HG02973 (cell line): ENCODE measurements around the gene PCDHA13.
"Not testable (repeated sequence)": the region's sequence is repeated elsewhere in the genome, so short reads cannot be mapped to it uniquely, and the experiment has no call there.

ENCODE experiments used
- ATAC-seq: cut with Tn5 transposase; IDR thresholded peaks from one replicate; pipeline ENCODE4 v1.9.1; 2021; ENCODE audit warnings: moderate library complexity; ENCODE audit not compliant: unreplicated experiment

PCDHA13 gene

GRCh38 chr5:140869555-140869886, 12.4 kb upstream of the PCDHA13 start:
- no peak for ATAC-seq

DNA sequence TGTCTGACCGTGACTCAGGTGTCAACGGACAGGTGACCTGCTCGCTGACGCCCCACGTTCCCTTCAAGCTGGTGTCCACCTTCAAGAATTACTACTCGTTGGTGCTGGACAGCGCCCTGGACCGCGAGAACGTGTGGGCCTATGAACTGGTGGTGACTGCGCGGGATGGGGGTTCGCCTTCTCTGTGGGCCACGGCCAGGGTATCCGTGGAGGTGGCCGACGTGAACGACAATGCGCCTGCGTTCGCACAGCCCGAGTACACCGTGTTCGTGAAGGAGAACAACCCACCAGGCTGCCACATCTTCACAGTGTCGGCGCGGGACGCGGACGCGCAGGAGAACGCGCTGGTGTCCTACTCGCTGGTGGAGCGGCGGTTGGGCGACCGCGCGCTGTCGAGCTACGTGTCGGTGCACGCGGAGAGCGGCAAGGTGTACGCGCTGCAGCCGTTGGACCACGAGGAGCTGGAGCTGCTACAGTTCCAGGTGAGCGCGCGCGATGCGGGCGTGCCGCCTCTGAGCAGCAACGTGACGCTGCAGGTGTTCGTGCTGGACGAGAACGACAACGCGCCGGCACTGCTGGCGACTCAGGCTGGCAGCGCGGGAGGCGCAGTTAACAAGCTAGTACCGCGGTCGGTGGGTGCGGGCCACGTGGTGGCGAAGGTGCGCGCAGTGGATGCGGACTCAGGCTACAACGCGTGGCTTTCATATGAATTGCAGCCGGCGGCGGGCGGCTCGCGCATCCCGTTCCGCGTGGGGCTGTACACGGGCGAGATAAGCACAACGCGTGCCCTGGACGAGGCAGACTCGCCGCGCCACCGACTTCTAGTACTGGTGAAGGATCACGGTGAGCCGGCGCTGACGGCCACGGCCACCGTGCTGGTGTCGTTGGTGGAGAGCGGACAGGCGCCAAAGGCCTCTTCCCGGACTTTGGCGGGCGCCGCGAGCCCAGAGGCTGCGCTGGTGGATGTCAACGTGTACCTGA, 11.4 kb upstream of the PCDHA13 start:
- ATAC-seq = no peak

DNA sequence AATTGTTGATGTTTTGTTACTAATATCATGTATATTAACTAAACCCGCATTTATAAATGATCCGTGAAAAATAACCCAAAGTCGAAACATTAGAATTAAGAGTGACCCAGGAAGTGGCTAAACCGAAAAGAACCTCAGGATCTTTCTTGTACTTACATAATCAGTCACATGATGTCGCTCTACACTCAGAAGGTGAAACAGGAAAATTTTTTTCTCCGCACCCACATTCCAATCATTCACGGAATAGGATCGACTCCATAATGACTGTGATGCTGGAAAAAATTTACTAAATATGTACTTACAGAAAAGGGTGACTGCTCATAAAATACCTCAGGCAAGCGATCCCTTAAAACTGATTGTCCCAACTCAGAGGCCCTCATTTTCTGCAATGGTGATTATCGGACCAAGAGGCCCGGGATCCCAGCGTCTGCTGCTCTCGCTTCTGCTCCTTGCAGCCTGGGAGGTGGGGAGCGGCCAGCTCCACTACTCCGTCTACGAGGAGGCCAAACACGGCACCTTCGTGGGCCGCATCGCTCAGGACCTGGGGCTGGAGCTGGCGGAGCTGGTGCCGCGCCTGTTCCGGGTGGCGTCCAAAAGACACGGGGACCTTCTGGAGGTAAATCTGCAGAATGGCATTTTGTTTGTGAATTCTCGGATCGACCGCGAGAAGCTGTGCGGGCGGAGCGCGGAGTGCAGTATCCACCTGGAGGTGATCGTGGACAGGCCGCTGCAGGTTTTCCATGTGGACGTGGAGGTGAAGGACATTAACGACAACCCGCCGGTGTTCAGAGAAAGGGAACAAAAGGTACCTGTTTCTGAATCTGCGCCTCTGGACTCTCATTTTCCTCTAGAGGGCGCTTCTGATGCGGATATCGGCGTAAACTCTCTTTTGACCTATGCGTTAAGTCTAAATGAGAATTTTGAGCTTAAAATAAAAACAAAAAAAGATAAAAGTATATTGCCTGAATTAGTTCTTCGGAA, 6.5 kb upstream of the PCDHA13 start, which contains the start of gene PCDHA12:
Gene PCDHA12, plus strand, starts transcription at position 224 of the 981 bp plus-strand sequence. Its CDS starts 165 bp downstream, at position 389.
- no peak for ATAC-seq

- ATAC-seq = not testable (repeated sequence)
Observed at GRCh38 chr5:140876541-140877261, 5.2 kb upstream of the PCDHA13 start.

DNA sequence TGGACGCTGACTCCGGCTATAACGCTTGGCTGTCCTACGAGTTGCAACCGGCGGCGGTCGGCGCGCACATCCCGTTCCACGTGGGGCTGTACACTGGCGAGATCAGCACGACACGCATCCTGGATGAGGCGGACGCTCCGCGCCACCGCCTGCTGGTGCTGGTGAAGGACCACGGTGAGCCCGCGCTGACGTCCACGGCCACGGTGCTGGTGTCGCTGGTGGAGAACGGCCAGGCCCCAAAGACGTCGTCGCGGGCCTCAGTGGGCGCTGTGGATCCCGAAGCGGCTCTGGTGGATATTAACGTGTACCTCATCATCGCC, 4.7 kb upstream of the PCDHA13 start:
- no peak for ATAC-seq

GRCh38 chr5:140882591-140882899, 621 bp downstream of the PCDHA13 start:
- ATAC-seq = no peak

DNA sequence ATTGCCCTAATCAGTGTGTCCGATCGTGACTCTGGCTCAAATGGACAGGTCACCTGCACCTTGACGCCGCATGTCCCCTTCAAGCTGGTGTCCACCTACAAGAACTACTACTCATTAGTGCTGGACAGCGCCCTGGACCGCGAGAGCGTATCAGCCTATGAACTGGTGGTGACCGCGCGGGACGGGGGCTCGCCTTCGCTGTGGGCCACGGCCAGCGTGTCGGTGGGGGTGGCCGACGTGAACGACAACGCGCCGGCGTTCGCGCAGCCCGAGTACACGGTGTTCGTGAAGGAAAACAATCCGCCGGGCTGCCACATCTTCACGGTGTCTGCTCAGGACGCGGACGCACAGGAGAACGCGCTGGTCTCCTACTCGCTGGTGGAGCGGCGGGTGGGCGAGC, 1.4 kb downstream of the PCDHA13 start:
- ATAC-seq = no peak

DNA sequence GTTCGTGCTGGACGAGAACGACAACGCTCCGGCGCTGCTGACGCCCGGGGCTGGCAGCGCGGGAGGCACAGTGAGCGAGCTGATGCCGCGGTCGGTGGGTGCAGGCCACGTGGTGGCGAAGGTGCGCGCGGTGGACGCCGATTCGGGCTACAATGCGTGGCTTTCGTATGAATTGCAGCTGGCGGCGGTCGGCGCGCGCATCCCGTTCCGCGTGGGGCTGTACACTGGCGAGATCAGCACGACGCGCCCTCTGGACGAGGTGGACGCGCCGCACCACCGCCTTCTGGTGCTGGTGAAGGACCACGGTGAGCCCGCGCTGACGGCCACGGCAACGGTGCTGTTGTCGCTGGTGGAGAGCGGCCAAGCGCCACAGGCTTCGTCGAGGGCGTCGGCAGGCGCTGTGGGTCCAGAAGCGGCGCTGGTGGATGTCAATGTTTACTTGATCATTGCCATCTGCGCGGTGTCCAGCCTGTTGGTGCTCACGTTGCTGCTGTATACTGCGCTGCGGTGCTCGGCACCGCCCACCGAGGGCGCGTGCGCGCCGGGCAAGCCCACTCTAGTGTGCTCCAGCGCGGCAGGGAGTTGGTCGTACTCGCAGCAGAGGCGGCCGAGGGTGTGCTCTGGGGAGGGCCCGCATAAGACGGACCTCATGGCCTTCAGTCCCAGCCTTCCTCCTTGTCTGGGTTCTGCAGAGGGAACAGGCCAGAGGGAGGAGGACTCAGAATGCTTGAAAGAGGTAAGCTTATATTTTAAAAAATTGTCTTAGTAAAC, 2.2 kb downstream of the PCDHA13 start:
- ATAC-seq = no peak

- ATAC-seq = no peak
Observed at GRCh38 chr5:140916325-140916724, 34.4 kb downstream of the PCDHA13 start.

GRCh38 chr5:140923601-140924000, 41.7 kb downstream of the PCDHA13 start:
- ATAC-seq = no peak

DNA sequence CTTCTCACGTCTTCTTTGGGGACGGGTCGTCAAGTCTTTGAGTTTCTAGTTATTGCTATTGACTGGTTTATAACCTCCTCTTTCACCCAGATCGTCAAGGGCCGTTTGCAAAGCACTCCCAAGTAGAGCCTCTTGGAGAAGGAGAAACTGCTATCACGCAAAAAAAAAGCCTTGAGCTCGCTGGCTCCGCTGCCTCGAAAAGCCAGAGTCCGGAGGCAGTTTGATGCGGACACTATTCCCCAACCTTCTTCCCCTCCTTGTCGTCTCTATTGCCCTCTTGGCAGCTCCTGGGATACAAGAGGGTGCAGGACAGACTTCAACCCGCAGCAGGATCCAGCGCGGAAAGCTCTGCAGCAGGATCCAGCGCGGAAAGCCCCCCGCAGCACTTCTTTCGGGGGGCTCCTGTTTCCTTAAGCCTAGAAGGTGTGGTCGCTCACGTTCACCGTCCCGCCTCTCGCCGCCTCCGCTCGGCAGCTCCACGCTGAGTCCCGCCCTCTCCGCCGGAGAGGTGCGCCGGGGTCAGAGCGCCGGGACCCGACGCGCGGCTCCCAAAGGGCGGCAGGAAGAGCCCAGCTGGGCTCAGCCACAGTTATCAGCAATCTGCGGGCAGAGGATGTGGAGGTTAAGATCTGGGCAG, 44.0 kb downstream of the PCDHA13 start, which contains the start of gene PCDHAC1:
Gene PCDHAC1, plus strand, starts transcription at position 494 of the 637 bp plus-strand sequence. CDS start 594 bp downstream, outside the sequence.
- ATAC-seq = no peak

DNA sequence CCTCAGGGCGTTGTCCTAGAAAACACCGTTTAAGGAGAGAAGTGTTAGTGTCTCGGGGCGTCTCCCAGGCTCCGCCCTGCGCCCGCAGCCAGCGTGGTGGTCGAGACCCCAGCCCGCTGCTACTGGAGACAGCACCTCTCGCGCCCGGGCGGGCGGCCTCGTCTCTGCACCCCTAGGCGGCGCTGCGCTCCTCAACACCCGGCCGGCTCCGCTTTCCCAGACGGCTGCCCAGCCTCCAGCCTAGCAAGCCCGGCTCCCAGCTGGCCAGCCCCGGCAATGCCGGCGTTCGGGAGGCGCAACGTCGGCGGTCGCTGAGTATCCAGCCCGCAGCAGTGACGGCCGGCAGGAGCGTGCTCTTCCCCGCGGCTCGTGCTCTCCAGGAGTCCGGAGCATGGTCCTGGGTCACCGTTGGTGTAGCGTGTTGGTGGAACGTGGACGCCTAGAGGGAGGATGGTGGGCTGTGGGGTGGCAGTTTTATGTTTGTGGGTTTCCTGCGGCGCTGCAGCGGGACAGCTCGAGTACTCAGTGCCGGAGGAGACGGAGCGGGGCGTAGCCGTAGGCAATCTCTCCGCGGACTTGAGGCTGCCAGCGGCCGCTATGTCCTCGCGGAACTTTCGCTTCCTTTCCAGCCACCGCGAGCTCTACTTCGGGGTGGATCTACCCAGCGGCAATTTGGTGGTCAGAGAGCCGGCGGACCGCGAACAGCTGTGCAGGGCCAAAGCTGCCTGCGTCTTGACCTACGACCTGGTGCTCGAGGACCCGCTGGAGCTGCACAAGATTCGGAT, 44.7 kb downstream of the PCDHA13 start:
- no peak for ATAC-seq

DNA sequence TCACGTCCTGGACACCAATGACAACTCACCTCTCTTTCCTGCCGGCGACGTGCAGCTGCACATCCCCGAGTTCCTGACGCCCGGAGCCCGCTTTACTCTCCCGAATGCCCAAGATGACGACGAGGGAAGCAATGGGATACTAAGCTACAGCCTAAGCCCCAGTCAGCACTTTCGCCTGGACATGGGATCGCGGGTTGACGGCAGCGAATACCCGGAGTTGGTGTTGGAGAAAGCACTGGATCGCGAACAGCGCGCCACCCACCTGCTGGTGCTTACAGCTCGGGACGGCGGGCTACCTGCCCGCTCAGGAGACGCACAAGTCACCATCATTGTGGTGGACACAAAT, 45.3 kb downstream of the PCDHA13 start:
- no peak for ATAC-seq
